Measurements from ENCODE around the gene DVL2.
"Not testable (repeated sequence)": the region's sequence is repeated elsewhere in the genome, so short reads cannot be mapped to it uniquely, and the experiment has no call there.

Gene DVL2

GRCh38 chr17:7203391-7203790 is 30.9 kb downstream of the DVL2 start:
- DNase-seq (ENCODE audit: low read depth, low spot score), result no peak

DNA sequence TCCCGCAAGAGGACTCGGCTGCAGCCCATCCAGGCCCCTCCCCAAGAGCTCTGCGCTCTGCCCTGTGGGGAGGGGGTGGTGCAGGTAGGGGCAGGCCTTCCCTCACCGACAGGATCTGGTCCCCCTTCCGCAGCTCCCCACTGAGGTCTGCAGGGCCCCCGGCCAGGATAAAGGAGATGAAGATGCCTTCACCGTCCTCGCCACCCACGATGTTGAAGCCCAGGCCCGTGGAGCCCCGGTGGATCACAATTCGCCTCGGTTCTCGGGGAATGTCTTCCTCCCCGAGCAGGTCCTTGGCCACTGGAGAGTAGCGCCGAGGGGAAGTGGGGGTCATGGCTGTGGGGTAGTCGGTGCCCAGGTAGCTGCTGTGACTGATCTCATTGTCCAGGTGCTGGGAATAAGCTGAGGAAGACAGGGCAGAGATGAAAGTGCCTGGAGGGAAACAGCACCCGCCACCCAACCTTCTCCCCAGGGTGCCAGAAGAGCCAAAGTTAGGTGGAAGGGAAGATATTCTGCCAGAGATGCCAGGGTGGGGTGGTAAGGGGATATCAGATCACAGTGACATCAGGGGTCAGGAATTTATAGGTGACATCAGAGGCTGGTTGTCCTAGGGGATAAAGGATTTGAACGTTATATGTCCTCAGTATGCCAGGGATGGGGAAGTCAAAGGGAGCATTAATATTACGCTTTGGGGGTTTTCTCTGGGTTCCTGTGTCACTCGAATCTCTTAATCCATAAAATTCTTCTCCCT is 37.5 kb downstream of the DVL2 start:
- no peak for DNase-seq (ENCODE audit: low read depth, low spot score)

DNA sequence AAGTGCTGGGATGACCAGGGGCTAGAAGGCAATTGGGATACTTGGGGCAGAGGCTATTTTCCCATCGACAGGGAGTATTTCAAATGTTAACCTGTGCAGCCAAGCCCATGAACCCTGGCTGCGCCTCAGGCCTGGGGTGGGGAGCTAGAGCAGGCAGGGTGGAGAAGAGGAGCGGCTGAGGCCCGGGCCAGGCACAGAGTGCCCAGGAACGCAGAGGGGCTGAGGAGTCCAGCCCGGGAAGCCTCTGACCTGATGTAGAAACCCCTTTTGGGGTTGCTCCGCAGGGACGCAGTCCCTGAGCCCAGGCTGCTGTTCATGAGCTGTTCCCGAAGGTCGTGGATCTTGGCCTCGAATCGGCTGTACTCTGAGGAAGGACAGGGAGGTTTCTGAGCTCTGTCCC is 38.3 kb downstream of the DVL2 start:
- DNase-seq (ENCODE audit: low read depth, low spot score), result no peak

DNA sequence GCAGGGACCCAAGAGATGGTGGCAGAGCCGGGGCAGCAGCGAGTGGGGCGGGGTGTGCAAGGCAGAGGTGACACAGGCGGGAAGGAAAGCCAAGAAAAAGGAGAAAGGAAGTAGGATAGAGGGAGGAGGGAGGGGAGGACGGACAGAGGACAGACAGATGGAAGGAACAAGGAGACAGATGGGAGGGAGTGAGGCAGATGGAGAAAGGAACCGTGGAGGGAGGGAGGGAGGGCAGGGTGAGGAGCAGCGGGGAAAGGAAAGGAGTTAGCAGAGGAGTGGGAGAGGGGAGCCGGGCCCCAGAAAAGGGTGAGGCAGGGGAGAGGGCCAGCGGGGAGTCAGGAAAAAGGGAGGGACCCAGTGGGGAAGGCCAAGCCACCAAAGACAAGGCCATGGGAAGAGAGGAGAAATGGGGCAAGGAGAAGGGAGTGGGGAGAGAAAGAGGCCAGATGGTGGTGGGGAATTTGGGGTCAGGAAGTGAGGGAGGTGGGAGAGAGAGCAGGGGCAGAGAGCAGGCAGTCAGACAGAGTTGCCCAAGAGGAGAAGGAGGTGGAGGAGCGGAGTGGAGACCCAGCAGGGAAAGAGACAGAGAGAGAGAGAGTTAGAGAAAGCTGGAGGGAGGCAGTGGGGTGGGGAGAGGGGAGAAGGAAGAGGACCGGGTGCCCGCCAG is 41.9 kb downstream of the DVL2 start:
- no peak for DNase-seq (ENCODE audit: low read depth, low spot score)

DNA sequence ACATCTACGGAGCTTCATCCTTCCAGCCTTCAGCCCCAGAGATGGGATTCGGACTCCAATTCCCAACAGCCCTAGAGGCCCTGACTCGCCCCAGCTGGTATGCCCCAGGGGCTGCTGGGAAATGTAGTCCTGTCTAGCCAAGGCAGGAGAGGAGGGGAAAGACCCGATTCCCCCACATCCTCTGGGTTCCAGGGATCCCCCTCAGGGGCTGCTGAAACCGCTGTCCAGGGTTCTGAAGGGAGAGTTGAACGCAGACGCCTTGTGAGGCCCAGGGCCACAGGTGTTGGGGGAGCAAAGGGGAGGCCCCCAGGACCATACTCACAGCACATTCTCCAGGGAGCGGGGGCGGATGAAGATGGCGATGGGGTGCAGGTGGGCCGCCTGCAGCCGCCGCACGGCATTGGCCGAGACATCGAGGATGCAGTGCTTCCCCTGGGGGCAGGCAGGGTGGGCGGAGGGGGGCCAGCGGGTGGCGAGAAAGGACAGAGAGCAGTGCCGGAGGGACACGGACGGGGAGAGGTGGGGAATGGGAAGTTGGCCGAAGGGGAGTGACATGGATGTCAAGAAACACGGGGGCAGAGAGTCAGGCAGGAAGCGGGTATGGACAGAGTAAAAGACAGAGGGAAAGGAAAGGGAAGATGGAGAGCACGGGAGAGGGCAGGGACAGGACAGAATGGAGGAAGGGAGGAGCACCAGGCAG is 42.6 kb downstream of the DVL2 start:
- DNase-seq (ENCODE audit: low read depth, low spot score), result peak; percentile 52

- DNase-seq (ENCODE audit: low read depth, low spot score), result no peak
Measured at GRCh38 chr17:7191069-7191468, 43.2 kb downstream of the DVL2 start.

GRCh38 chr17:7190276-7190917 is 43.9 kb downstream of the DVL2 start:
- no peak for DNase-seq (ENCODE audit: low read depth, low spot score)

GRCh38 chr17:7186241-7186640 is 48.1 kb downstream of the DVL2 start:
- DNase-seq (ENCODE audit: low read depth, low spot score), result no peak

- no peak for DNase-seq (ENCODE audit: low read depth, low spot score)
Measured at GRCh38 chr17:7184647-7185046, 49.7 kb downstream of the DVL2 start.

DNA sequence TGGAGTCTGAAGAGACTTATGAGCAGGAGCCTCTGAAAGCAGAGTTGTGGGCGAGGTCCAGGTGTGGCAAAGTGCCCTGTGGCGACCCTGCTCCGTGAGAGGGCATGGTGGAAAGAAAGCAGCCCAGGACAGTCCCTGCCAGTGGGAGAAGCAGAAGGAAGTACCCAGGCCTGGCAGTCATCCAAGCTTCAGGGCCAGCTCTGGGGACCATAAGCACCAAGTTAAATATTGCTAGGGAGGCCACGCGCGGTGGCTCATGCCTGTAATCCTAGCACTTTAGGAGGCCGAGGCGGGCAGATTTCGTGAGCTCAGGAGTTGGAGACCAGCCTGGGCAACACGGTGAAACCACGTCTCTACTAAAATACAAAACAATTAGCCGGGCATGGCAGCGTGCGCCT is 50.2 kb downstream of the DVL2 start:
- no peak for DNase-seq (ENCODE audit: low read depth, low spot score)

DNA sequence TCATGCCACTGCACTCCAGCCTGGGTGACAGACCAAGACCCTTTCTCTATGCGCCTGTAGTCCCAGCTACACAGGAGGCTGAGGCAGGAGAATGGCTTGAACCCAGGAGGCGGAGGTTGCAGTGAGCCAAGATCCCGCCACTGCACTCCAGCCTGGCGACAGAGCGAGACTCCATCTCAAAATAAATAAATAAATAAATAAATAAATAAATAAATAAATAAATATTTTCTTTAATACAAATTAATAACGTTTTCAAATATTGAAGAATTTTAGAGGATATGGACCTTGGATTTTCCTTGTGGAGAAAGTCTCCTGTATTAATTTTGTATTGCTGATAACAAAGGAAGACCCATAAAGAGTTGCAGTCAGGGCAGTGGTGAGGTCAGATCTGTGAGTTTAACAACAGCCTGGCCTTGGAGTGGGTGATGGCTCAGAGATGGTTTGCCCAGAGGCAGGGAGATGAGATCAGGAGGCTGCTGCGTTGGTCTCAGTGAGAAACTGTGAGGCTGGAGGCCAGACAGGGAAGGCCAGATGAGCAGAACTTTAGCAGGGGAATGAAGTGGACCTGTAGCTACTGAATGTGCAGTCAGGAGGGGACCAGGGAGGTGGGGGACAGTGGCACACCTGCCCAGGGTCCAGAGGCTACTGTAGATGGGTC is 50.8 kb downstream of the DVL2 start:
- no peak for DNase-seq (ENCODE audit: low read depth, low spot score)

- DNase-seq (ENCODE audit: low read depth, low spot score), result not testable (repeated sequence)
Measured at GRCh38 chr17:7182101-7182500, 52.2 kb downstream of the DVL2 start.

DNA sequence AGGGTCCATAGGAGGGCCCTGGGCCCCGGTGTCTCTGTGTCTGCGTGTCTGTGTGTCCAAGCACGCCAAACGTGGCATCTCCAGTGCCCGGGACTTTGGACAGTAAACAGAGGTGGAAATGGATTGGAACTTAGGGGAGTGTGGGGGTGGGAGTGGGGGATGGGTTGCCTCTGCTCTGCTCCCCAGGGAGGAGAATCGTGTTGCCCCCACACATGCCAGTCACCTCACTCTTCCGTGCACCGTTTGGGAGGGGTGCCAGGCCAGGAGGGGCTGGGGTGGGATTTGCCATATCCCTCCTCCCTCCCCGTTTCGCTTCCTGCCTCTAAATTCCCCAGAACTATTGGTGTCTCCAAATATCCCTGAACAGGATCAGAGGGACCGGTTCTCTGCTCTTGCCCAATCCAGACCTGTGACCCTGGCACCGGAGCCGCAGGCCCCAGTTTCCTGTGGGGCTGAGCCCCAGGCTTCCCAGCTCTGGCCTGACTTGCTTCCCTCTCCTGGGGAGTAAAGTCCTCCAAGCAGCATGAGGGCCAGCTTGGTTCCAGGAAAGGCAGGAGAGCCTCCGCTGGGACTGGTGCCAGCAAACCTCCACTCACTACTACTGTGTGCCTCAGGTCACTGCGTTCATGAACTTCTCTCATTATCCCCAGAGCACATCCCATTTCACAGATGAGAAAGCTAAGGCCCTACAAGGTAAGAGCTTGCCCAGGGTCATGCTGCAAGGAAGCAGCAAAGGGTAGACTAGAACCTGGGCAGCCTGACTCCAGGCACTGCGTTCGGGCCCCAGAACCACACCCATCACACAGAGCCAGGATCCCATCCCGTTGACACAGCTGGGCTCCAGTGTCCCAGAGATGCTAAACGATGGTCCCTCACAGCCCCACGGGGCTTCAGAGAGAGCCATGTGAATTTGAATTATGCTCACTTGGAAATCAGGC is 54.7 kb downstream of the DVL2 start, which contains the start of gene ASGR1:
Gene ASGR1, minus strand, starts transcription at position 54 of the 938 bp plus-strand sequence. CDS start 807 bp downstream, outside the sequence.
- DNase-seq (ENCODE audit: low read depth, low spot score), result no peak

- no peak for DNase-seq (ENCODE audit: low read depth, low spot score)
Measured at GRCh38 chr17:7178973-7179316, 55.4 kb downstream of the DVL2 start.

GRCh38 chr17:7177954-7178477 is 56.3 kb downstream of the DVL2 start:
- DNase-seq (ENCODE audit: low read depth, low spot score), result peak; percentile 44

DNA sequence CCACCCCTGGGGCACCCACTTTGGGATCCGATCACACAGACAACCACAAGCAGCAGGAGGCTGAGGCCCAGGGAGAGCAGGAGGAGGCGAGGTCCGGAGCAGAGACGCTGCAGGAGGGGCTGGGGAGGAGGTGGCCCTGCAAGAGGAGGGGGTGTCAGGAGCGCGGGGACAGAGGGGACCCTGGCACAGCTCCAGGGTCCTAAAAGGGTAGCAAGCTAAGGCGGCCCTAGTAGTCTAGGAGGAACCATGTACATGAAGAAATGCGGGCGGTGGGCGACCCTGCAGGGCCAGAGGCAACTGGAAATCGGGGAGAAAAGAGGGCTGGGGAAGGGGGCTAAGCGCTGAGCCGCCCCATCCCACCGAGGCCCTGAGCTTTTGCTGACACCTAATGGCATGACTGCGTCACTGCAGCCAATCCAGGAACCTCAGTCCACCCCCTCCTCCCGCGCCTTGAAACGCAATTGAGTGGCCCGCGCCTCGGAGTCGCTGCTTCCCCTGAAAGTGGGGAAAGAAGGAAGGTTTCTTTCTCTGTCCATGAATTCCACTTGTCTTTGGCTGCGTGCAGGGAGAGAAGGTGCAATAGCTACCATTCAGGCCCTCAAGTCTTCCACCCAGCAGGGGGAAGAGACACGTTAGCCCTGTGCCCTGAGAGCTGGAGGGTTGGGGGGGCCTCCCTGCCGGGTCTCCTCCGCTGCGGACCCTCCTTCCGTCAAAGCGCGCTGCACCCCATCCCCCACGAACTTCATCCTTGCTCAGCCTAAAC is 56.9 kb downstream of the DVL2 start:
- peak; percentile 85 for DNase-seq (ENCODE audit: low read depth, low spot score)

DNA sequence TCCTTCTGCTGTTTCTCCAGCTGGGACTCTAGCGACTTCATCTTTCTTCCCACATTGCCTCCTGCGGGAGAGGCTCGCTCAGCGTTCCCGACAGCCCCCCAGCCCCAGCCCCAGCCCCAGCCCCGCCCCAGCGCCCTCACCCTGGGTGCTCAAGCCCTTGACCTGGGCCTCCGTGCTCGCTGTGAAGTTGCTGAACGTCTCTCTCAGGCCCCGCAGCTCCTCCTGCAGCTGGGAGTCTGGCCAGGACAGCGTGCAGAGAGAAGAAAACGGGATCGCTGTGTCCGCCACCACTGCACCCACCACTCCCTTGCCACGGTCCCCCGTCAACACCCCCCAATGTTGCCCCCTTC is 57.5 kb downstream of the DVL2 start:
- DNase-seq (ENCODE audit: low read depth, low spot score), result no peak

- DNase-seq (ENCODE audit: low read depth, low spot score), result no peak
Measured at GRCh38 chr17:7176107-7176840, 58.0 kb downstream of the DVL2 start.
